GM18858 (cell line): ENCODE results near the gene IFI27.
A peak's percentile ranks its signal among the peaks of the same experiment; 100 is the strongest.
"Not testable (repeated sequence)": the region's sequence is repeated elsewhere in the genome, so short reads cannot be mapped to it uniquely, and the experiment has no call there.

ENCODE experiments used
- ATAC-seq: cut with Tn5 transposase; IDR thresholded peaks from one replicate; pipeline ENCODE4 v1.9.1; 2021; ENCODE audit not compliant: unreplicated experiment

The IFI27 gene

DNA sequence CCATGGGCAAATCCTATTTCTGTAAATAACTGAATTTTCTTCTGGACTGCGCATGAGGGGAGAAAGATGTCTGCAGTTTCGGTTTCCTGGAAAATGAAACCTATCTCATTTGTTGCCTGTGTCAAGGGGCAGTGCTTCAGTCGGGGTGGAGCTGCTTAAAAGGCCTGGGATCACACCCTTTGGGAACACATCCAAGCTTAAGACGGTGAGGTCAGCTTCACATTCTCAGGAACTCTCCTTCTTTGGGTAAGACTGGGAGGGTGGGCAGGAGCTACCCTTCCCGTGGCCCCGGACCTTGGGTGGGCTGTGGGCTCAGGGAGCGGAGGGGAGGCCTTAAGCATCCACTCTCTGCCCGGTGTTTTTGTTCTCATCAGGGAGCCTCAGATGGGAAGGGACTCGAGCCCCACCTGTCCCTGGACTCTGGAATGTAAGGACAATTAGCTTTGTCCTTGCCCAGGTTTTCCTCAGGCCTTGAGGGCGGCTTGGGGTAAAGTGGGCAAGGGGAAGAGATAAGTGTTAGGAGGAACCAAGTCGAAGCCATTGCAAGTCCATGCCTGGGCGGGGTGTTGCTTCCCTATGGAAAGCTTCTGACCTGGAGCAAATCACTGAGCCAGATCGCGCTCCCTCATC, at the start of gene IFI27:
Gene IFI27 (plus strand): TSS at position 185 of the 630 bp plus-strand sequence.
- no peak for ATAC-seq

DNA sequence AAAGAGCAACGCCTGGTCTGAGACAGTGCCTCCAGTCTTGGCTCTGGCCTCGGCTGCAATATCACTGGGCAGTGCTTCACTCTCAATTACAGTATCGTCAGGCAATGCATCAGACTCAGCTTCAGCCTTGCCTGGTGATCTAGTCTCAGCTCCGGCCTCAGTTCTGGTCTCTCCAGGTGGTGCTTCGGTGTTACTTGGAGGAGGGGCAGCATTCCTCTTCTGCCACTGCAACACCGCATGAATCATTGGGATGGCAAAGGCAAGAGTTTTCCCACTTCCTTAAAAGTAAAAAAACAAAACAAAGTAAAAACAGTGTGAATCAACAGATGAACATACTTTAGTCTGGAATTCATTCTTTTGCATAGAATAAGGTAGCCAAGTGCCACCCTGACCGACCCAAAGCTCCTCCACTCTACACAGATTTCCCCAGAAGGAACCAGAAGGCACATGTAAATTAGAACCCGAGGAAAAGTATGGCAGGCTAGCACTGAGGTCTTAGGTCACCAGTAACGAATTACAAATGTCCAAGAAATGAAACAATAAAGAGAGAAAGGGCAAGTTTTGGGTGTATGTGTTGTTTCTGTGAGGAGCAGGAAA, 48.1 kb upstream of the IFI27 start:
- no peak for ATAC-seq

DNA sequence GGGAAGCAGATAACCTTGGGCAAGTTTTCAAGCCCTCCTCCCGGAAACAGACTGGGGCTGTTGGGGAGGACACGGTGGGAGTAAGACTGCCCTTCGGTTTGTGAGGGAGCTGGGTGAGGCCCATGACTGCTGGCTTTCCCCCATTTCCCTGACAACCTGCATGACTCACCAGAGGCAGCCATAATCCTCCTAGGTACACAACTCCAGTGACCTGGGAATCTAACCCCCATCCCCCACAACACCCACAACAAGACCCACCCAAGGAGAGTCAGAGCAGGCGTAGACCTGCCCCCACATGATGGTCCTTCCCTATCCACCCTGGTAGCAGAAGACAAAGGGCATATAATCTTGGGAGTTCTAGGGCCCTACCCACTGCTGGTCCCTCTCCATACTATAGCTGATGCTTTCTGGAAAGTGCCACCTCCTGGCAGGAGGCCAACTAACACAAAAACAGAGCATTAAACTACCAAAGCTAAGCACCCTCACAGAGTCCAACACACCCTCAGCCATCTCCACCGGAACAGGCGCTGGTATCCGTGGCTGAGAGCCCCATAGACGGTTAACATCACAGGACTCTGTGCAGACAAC, 44.4 kb upstream of the IFI27 start:
- ATAC-seq, result no peak

DNA sequence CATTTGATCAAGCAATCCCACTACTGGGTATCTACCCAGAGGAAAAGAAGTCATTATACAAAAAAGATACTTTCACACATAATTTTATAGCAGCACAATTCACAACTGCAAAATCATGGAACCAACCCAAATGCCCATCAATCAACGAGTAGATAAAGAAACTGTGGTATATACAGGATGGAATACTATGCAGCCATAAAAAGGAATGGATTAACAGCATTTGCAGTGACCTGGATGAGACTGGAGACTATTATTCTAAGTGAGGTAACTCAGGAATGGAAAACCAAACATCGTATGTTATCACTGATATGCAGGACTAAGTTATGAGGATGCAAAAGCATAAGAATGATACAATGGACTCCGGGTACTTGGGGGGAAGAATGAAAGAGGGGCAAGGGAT, 38.5 kb upstream of the IFI27 start:
- not testable (repeated sequence) for ATAC-seq

DNA sequence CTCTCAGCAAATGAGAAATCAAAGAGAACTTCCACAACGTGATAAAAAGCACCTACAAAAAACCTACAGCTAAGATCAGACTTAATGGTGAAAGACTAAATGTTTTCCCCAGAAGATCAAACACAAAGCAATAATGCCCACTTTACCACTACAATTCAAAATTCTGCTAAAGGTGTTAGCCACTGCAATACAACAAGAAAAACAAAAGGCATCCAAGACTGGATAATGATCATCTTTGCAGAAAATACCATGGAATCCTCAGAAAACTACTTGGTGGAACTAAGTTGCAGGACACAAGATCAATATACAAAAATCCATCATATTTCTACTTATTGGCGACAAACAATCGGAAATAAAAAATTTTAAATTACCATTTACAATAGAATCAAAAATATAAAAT, 36.0 kb upstream of the IFI27 start:
- ATAC-seq, result no peak

DNA sequence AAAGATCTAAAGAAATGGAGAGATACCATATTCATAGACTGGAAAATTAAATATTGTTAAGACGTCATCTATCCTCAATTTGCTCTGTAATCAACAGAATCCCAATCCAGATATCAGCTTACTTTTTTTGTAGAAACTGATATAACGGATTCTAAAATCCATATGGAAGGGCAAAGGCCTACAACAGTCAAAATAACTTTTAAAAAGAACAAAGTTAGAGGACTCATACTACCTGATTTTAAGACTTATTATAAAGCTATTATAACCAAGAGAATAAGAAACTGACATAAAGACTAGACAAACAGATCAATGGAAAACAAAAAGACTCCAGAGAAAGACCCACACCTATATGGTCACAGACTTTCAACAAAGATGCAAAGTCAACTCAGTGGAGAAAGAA, 35.5 kb upstream of the IFI27 start:
- no peak for ATAC-seq

DNA sequence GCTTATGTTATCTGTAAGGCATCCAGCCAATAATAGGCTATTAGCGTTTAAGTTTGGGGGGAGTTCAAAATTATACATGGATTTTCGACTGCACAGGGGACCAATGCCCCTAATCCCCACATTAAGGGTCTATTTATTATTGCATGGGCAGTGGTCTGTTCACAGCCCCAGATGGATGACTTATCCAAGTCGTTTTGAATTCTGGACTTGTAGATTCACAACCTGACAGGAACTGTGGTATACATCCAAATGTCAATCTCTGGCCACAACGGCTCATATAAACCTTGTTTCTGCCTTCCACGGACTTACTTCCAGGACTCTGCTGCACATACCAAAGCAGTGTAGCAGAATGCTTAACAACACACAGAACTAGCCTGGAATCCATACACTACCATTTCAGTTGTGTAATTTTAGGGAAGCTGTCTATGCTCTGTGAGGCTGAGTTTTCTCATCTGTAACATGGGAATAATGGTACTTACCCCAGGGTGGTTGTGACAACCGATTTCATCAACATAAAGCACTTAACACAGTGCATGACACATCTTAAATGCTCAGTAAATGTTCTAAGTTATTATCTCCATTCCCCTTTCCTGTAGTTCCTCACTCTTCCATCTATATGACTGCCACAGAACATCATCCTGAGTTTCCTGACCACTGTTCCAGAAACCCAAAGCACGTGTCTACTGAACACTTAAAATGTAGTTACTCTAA, 33.3 kb upstream of the IFI27 start:
- no peak for ATAC-seq

DNA sequence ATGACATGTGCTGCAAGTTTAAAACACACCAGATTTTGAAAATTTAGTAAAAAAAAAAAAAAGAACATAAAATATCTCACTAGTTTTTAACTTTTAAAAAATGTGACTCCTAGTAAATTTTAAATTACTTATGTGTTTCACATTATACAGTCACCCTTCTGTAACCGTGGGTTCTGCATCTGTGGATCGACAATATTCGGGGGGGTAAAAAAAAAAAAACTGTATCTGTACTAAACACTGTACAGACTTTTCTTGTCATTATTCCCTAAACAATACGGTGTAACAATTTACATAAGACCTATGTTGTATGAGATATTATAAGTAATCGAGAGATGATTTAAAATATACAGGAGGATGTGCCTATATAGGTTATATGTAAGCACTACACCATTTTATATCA, 32.7 kb upstream of the IFI27 start:
- ATAC-seq, result no peak

DNA sequence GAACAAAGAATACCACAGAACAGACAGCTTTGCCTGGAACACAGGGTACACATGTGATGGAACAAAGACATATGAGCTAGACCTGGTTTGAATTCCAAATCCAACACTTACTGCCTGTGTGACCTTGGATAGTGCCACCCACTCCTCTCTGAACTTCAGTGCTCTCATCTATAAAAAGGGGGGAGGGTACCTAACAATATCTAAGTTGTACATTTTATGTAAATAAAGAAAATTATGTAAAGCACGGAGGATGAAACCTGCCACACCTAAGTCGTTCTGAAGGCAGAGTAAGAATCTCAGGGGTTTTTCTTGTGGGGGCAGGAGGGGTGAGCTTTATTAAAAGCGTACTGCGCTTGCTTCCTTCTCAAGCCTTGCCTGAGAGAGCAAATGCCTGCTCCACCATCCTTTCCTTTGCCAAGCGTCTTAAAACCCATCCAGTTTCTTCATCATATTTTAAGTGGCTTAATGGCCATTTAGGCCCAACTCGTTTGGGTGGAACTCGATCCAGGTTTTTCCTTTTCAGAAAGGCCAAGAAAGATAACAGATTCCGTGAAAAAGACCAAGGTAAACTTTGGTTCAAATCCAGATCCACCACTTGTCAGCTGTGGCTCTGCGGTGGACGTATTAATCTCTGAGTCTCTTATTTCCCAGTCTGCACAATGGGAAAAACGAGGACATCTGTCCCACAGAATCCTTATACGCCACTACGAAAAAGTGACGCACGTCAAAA, 30.5 kb upstream of the IFI27 start:
- ATAC-seq, result no peak

DNA sequence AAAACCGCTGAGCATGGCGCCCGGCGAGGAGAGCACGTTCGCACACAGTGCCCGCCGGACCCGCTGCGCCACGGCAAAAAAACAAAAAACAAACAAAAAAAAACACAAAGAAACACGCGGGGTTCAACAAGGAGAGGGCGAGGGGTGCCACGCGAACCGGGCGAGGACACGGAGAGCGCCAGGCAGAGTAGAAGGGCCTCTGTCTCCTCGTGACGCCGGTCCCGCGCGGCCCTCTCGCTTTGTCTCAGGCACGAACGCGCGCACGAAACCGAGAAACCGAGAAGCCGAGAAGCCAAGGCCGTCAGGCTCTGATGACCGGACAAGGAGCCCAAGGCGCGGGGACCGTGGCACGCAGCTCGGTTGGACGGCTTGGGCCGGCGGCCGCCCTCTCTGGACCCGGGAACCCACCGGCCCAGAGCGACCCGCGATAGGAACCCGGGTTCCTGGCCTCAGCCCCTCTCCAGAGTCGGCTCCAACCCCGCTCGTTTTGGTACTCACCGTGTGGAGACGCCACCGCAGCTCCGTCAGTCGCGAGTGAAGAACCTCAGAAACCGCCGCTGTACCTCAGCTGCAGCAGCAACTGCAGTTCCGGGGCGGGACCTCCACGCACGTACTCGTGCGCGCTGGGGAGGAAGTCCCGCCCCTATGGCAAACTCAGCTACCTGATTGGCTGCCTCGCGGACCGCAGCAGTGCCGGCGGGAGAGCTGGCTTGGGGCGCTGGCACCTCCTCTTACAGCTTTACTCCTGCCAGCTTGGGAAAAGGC, 29.7 kb upstream of the IFI27 start, which contains the start of the genes DDX24 and IFI27L1:
Gene DDX24 (minus strand): TSS at position 582 of the 765 bp plus-strand sequence. CDS start 1,460 bp downstream, outside the sequence.
Gene IFI27L1 (plus strand): TSS at position 690 of the 765 bp plus-strand sequence. CDS start 15,628 bp downstream, outside the sequence.
- ATAC-seq, result peak; percentile 97

DNA sequence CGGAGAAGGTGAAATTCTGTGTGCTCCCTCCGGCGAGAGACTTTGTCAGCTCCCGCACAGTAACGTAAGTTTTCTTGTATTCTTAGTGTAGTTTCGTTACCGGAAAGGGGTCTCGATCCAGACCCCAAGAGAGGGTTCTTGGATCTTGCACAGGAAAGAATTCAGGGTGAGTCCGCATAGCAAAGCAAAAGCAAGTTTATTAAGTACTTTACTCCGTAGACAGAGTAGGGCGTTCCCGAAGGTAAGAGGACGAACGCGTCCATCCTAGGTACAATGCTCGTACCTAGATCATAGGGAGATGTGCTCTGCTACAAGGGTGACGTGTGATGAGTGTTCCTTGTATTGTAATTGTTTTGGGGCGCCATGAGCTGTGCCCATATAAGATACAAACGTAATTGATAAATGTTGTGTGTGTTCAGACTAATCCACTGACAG, 29.1 kb upstream of the IFI27 start:
- ATAC-seq, result peak; percentile 17

DNA sequence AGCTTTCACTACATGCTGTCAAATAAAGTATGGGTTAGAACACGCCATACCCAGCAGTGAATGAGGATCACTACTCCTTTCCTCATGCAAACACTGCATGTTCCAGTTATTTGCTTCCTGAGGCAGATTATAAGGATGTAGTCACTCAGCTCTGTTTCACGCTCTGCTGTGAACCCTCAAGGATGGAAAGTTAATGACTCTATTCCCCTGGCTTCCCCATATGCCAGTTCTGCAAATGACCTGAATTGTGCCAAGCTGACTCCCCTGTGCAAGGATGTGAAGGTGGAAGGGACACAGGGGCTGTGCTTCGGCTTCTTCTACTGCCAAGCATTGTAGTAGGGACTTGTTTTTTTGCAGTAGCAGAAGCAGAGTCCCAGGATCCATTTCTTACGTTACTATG, 22.6 kb upstream of the IFI27 start:
- ATAC-seq, result no peak

DNA sequence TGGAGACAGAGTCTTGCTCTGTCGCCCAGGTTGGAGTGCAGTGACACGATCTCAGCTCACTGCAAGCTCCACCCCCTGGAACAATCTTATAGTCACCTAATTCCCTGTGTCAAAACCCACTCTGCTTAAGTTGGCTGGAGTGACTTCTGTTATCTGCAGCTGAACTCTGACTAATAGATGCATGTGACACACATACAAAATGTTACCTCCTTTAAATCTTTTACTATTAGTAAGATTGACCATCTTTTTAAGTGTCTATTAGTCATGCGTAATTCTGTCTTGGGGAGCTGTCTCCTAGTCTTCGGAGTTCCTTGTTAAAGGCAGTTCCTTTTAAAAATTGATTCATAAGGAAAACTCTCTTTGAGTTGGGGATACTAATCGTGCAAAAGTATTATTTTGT, 22.0 kb upstream of the IFI27 start:
- ATAC-seq, result no peak

DNA sequence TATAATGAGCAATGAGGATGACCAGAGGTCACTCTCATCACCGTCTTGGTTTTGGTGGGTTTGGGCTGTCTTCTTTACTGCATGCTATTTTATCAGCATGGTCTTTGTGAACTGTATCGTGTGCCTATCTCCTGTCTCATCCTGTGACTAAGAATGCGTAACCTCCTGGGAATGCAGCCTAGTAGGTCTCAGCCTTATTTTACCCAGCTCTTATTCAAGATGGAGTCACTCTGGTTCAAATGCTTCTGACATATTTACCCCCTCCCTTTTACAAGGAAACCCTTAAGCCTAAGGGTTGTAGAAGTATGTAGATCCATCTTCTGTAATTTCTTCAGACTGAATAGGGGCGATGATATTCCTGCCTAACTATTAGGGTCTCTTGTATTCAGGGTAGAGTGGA, 21.1 kb upstream of the IFI27 start:
- no peak for ATAC-seq

DNA sequence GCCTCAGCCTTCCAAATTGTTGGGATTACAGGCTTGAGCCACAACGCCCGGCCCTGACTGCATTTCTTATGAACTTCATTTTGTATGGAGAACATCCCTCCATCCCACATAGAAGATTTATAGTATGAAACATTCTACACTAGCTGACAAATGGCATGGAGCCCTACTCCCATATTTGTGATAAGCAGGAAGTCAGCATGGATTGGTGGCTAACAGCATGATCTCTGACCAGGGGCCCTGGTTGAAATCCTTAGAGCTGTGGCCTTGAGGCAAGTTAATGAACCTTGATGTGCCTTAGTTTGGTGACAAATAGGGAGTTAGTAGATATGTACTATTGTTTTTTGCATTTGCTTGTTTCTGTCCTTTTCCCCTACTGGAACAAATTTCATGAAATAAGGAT, 17.1 kb upstream of the IFI27 start:
- ATAC-seq, result no peak

DNA sequence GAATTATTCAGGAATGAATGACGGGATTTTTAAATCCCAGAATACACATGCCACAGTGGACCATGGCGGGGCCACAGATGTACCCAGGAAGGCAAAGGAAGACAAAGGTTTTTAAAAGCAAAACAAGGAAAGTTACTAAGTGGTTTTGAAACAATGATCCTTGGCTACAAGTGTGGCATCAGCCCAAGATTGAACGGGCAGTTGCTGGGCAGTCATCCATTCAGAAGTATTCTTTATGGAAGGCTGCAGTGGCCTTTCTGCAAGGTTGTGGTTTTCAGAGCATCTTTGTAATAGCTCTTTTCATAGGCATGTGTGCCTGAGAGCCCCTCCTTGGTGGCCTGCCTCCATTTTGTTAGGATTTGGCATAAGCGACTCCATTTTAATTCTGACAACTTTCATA, 13.4 kb upstream of the IFI27 start:
- no peak for ATAC-seq

DNA sequence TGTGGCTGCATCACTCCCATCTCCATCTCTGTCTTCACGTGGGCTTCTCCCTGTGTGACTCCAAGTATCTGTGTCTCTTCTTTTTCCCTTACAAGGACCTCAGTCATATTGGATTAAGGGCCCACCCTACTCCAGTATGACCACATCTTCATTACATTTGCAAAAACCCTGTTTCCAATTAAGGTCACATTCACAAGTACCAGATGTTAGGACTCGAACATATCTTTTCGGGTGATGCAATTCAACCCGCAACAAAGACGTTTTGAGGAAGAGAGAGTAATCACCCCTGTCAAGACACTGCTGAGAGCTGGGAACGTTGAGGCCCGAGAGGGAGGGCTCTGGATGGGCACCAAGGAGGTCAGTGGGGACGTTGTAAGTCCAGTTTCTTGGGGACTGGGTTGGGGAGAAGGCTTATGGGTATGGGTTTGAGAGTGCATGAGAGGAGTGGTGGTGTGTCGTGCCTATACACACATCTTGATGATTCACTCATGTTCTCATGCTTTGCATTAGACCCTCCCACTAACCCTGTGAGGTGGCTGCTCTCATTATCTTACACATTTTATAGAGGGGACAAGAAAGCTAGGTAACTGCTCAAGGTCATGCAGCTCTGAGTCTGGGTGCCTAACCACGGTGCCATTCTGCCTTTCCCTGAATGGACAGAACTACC, 12.1 kb upstream of the IFI27 start:
- ATAC-seq, result no peak

DNA sequence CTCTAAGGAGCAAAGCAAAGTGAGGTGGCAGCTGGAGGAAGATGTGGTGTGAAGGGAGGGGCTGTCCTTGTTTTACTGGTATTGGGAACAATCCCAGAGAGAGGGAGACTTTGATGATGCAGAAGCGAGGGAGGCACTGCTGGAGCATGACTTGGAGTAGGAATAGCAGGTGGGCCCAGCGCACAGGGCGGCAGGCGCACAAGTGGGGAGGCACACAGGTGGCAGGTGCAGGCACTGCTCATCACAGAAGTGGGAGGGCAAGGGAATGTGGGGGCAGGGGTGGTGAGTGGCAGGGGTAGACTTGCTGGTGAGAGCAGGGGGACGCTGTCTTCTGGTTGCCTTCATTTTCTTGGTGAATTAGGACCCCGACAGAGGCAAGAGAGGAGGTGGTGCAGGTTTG, 11.5 kb upstream of the IFI27 start:
- ATAC-seq, result no peak

DNA sequence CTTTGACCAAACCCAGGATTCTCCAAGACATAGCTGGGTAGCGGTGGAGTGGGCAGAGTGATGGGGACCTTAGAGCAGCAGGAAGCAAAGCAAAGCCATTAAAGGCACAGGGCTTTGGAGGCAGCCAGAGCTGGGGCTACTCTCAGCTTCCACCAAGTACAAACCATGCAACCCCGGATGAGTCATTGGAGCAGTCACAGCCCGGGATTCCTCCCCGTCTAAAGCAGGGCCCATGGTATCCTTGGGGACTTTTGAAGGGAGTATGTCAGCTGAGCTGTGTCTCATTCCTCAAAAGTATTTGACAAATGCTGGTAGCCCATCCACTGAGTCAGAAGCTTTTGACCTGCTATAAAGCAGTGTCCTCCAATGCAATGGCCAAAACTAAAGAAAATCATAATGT, 9.7 kb upstream of the IFI27 start:
- ATAC-seq, result no peak

DNA sequence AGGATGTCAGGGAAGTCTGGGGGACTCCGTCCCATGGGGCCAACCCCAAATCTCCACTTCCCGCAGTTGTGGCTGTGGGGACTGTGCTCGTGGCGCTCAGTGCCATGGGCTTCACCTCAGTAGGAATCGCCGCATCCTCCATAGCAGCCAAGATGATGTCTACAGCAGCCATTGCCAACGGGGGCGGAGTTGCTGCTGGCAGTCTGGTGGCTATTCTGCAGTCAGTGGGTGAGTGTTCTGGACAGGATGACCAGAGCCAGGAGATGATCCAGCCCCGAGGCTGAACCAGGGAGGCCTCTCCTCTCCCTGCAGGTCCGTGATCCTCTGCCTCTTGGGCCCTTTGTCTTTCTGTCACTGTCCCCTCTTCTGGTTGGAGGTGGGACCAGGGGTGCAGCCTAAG, 8.8 kb upstream of the IFI27 start:
- no peak for ATAC-seq
